GM19452 (cell line): Measurements from ENCODE around the gene GAB2.
"Not testable (repeated sequence)": the region's sequence is repeated elsewhere in the genome, so short reads cannot be mapped to it uniquely, and the experiment has no call there.

Source experiments
- ATAC-seq: cut with Tn5 transposase; IDR thresholded peaks from one replicate; pipeline ENCODE4 v1.9.1; 2021; ENCODE audit not compliant: unreplicated experiment

The GAB2 gene

DNA sequence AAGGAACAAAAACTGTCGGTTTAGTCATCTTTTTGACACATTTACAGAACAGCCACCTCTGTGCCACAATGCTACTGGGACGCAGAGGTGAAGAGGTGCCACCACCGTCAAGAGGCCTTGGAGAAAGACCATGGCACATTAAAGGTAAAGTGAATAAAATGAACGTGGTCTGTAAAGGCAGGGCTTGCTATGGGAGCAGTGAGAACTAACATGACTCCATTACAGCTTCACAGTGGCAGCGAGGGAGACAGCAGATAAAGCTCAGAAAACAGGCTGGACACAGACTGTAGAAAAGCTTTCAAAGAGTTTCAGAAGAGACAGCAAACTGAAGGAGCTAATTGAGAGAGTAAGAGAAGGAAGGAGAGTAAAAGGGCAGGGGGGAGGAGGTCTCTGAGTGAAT, 102.9 kb downstream of the GAB2 start:
- ATAC-seq: no peak

DNA sequence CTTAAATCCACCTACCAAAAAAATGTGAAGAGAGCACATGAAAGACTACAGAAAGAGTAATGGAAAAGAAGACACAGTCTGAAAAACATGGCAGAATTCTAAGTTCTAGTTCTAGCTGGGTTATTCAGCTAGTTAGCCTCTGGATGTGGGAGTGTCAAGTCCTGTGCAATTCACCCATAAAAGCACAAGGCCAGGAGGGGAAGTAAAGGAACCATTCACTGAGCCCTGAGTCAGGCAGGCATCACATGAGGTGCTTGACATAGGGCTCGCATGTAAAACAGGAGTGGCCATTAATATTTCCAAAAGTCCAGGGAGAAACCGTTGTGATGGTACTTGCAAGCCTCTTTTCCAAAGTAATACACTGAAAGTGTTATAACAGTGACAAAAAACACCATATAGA, 103.7 kb downstream of the GAB2 start:
- ATAC-seq: no peak

DNA sequence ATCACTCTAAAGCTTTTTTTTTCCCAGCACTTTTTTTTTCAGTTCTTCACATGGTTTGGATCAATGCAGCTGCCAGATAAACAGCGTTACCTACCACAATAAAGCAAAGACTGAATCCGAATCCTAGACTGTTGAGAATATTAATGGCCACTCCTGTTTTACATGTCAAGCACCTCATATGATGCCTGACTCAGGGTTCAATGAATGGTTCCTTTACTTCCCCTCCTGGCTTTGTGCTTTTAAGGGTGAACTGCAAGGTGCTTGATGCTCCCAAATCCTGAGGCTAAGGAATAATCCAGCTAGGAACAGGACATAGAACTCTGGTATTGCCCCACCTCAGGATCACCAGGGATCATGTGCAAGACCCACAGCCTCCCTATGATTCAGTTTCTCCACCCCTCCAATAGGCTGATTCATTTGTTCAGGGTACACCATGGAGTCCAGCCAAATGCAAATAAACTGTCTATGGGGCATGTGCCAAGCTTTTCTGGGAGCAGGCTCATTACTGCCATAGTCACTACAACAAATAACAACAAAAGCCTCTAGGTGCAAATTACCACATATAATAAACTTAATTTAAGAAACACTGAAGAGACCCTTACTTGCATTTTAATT, 104.3 kb downstream of the GAB2 start:
- ATAC-seq: no peak

DNA sequence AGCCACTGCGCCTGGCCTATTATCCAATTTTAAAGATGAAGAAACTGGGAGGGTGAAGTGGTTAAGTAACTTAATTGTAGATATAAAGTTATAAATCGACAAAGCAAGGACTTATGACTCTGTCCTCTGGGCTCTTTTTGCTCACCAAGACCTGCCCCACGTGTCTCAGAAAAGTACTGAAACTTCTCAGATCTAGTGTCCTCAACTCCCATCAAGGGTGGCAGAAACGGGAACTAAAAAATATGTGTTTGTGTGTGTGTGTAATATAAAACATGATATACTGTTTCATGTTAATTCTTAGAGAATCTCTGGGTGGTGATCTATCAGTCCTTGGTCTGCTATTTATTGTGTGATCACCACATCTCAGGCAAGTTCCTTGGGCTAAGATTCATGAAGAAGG, 104.9 kb downstream of the GAB2 start:
- ATAC-seq: no peak

DNA sequence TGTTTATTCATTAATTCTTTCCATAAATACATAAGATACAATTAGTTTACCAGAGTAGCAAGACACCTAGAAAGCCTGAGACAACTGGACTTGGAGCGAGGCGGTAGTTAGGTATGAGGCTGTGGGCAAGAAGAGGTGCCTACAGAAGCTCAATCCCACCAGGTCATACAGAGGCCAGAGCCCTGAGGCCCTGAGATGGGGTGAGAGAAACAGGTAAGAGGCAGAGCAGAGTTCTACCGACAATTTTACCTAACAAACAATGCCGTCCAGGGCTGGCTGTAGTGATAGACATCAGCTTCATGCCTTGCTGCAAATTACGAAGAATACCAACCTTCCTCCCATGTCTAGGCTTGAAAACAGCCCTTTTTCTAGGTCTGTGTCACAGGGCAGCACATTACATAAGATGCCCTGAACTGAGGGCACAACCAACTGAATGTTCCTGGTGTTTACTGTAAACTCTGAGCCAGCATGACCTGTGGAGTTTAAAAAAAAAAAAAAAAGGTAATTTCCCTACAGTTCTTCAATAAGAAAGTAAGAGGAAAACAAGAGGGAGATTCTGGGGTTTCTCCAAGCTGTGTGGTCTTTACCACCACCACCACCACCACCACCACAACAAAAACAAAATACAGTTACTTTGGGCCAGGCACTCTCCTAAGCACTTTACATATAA, 105.8 kb downstream of the GAB2 start:
- no peak for ATAC-seq

DNA sequence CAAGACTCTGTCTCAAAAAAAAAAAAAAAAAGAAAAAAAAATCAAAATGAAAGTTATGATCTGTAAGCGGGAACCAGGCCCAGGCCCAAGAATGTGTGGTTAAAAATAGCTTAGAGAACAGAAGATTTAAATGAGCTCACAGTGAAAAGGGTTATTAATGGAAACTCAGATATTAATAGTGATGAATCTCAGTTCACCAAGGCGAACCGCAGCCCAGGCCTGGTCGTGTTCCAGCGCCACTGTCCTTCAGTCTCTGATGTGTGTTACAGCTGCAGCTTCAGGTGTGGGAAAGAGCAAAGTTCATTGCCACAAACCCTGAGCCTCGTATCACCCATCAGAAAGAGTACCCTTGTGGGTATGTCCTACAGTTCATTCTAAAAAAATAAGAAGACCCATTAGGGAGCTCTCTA, 107.1 kb downstream of the GAB2 start:
- peak; percentile 86 for ATAC-seq

DNA sequence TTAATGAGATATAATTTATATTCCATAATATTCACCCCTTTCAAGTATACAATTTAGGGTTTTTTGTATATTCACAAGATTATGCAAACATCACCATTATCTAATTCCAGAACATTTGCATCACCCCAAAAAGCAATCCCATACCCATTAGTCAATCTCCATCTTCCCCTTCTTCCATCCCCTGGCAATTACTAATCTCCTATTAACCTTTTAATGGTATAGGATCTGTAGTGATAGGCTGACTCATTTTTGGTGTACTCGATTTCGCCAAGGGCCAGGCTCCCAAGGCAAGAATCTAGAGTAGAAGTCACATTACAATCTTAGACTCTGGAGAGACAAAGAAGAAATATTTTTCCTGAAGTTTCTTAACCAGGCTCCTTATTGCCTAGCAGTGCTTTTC, 113.4 kb downstream of the GAB2 start:
- no peak for ATAC-seq

DNA sequence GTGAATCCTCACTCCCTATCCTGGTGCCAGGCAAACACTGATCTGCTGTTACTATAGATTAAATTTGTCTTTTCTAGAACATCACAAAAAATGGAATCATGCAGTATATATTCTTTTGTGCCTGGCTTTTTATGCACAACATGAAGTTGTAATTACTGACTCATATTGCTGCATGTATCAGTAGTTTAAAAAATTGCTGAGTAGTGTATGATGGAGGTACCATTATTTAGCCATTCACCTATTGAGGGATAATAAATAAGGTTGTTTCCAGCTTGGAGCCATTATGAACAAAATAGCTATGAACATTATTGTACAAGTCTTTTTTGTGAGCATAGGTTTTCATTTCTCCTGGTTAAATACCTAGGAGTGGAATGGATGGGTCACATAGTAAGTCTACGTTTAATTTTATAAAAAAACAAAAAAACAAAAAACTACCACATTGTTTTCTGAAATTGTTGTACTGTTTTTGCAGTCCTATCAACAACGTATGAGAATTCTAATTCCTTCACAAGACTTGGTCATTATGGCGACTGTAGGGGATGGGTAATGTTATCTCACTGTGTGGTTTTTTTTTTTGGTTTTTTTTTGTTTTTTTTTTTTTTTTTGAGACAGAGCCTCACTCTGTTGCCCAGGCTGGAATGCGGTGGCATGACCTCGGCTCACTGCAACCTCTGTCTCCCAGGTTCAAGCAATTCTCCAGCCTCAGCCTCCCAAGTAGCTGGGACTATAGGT, 117.3 kb downstream of the GAB2 start:
- ATAC-seq: no peak

DNA sequence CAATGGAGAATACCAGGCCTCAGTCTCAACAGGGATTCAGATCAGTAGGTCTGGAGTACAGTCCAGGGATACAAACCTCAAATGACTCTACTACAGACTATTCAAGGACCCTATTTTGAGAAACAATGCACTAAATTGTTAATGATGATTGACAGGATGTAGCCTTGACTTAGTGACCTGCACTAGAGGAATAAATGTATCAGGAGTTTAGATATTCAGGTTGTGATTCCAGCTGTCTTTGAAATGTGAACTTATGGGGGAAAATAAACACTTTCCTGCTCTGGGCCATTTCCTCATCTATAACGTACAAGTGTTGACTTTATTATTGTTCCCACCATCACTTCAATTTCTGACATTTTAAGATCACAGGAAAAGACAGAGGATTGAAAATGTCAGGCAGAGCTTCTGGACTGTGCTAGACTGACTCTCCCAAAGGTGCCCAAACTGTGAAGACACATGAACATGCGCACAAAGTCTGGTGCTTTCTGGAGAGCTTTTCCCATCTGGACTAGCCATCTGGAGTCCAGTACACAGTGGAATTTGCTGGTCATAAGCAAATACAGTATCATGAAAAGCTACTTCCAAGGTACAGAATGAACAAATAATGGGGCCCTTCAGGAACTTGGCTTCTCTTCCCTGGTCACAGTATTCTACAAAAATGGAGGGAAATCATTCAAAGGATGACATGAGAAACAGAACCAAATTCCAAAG, 118.5 kb downstream of the GAB2 start:
- ATAC-seq: no peak

DNA sequence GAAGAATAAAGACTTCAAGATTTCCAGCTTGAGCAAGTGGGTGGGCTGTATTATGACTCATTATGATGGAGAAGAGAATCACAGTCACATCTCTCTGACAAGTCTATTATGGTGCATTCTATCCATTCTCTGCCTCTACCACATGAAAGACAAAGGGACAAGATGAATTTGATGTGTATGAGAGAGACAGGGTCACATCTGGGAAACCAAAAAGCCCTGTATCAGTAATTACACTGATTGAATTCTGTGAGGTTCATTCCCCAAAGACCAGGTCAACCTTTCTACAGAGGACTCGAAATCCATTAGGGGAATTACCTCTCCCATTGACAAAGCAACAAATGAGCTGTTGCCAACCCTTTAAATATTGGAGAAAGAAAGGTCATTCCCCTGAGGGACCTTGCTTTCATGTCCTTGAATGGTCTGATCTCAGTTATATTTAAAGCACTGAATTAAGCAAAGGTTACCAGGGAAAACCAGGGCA, 119.3 kb downstream of the GAB2 start:
- no peak for ATAC-seq

DNA sequence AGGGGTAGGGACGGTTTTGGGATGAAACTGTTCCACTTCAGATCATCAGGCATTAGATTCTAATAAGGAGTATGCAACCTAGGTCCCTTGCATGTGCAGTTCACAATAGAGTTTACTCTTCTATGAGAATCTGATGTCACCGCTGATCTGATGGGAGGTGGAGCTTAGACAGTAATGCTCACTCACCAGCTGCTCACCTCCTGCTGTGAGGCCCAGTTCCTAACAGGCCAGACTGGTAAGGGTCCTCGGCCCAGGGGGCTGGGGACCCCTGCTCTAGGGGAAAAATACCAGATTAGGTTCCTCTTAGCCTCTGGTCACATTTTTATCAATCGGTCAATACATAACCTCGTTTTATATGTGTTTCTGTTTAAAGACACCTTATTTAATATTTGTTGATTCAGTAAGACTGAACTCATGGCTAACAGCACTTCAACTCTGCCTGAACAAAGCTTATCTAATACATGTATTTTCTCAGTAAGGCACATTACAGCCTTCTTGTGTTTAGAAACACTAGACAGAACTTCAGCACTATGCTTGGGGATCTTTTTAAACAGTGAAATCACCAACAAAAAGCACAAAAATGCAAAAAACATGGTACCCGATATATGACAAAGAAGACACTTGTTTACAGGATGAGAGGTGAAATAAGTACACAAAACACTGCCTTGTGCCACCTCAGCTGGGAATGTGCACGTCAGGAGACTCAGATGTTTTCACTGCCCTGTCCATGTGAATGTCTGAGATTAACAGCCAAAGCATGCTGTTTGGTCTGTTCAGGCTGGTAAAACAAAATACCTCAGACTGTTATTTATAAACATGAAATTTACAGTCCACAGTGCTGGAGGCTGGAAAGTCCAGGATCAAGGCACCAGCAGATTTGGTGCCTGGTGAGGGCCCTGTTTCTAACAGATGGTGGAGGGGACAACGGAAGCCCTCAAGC, 121.4 kb downstream of the GAB2 start:
- no peak for ATAC-seq

DNA sequence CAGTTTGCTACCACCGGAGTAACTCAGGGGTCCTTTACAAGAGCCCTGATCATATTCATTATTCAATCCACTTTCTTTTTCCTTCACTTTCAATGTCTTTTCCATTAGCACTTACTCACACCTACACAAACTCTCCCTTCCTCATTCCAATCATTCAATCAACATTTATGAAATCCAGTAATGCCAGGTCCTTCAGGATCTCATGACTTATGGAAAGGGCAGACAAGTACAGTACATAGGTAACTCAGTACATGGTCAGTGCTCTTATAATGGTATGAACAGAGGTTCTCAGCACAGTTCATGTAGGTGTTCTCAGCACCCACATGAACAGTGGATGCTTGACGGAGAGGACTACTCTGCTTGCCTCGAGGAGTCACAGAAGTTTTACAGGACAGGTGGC, 122.3 kb downstream of the GAB2 start:
- no peak for ATAC-seq

DNA sequence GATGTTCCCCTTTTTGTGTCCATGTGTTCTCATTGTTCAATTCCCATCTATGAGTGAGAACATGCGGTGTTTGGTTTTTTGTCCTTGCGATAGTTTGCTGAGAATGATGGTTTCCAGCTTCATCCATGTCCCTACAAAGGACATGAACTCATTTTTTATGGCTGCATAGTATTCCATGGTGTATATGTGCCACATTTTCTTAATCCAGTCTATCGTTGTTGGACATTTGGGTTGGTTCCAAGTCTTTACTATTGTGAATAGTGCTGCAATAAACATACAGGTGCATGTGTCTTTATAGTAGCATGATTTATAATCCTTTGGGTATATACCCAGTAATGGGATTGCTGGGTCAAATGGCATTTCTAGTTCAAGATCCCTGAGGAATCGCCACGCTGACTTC, 123.5 kb downstream of the GAB2 start:
- ATAC-seq: not testable (repeated sequence)

DNA sequence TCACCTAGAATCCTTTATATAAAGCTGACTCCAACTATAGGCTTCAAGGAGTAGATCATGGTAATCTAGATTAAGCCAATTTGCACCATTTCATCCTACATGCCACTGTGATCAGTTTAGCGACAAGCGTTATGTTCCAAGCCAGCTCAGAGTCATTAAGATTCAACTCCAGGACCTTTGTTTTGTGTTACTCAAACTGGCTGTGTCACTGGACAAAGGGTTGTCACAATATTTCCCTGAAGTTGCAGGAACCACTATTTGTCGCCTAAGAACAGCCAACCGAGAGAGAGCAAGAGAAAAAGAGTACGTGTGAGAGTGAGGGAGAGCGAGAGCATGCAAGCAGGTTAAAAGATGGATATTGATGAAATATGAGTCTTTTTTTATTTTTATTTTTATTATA, 124.1 kb downstream of the GAB2 start:
- no peak for ATAC-seq

DNA sequence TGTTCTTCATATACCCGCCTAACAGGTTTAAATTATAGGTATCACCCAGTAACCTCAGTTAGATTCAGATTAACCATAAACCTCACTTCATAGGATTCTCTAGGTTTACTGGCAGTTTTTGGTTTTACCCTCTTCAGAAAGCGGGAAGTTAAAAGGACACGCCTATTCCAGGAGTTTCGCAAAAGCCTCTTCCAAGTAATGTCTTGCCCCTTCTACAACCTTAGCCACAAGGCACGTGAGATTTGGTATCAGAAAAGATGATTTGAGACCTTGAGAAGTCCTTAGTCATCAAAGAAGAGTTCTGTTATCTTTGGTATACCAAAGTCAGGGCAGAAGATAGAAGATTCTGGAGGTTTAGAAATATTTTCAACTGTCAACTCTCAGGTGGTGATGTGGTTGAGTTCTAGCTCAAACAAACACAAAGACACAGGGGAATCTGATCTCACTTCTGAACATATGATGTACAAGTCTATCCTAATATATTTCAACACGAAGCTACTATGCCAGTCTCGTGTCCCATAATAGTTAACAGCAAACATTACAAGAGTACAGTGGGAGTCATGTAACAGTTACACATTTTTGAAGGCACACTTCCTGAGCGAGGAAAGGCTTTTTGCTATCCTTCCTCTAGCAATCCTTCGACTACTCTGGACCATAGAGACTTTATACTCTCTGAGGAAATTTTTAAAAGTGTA, 125.4 kb downstream of the GAB2 start:
- ATAC-seq: no peak

DNA sequence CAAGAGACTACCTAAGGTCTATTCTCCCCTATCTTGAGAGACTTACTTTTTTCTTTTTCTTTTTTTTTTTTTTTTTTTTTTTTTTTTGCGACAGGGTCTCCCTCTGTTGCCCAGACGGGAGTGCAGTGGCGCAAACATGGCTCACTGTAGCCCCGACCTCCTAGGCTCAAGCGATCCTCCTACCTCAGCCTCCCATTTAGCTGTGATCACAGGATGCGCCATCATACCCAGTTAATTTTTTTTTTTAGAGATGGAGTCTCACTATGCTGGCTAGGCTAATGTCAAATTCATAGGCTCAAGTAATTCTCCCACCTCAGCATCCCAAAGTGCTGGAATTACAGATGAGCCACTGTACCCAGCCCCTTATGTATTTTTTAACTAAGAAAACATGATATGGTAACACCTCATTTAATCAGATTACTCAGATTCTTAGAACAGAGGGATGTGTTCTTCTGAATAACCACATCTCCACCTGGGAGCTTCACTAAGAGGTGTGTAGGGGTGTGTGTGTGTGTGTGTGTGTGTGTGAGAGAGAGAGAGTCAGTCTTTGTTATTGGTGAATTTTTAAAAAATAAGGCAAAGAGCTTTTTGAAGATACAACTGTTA, 126.0 kb downstream of the GAB2 start:
- no peak for ATAC-seq

DNA sequence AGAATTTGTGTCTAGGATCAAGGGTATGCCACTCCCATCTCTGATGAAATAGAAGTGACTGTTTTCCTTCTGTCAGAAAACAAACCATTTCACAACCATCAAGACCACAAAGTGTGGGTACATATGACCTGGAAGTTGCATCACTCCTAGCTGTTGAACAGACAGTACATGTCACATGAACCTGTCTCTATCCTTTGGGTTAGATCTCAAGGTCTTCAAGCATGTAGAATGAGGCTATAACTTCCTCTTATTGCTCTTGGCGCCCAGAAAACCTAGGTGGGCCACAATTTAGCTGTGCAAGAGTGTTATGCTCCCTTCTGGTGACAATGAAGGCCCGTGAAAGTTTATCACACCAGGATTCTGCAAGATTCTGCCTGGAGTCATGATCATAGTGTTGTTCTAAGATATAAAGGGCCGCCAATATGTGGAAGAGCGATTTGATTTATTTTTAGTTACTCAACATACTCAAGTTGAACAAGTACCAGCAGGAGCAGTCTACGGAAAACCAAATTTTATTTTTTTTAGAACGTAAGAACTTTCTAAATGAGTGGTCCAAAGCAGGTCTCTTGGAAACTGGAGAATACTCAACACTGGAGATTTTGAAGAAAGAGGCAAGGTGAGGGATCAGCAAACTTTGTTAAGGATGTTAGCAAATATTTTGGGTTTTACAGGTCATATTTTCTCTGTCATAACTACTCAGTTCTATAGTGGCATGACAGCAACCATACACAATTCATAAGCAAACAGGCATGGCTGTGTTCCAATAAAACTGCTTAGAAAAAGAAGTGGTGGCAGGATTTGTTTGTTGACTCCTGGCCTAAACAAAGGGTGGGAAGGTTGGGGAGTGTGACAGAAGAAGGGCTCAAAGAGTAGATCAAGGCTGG, 127.1 kb downstream of the GAB2 start:
- no peak for ATAC-seq

DNA sequence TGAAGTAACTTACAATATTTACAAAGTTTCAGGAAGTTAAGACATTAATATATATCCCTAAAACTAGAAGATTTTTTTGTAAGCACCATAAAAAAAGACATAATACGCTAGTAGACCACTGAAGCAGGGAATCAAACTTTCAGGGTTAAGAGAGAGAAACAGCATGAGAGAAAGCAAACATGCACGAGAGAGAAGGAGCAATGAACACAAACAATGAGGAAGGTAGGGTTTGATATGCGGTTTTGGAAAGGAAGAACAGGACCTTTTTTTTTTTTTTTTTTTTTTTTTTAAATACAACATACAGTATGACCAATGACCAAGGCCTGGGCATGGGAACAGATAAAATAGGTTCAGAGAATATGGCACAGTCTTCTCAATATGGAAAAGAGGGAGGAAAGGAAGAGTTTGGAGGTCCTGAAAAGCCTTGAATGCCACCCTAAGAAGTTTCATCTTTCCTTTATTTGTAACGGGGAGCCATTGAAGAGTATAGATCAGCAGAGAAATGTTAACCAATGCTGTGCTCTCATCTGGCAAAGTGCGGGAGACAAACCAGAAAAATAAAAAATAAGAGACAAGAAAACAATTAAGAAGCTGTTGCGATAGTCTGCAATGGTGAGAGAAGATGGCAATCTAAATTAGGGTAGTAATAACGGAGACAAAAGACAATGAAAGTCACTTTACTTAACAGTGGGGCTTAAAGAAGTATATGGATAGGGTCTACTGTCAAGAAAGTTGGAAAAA, 127.9 kb downstream of the GAB2 start:
- ATAC-seq: no peak
